Fibroblast of the aortic adventitia (primary cell): Measurements from ENCODE around the gene SLC2A1. TPM values are rescaled to one million over a fixed set of nuclear protein-coding genes. Genes with fewer than 3 reads are reported as not detected.
"Not testable (repeated sequence)": the region's sequence is repeated elsewhere in the genome, so short reads cannot be mapped to it uniquely, and the experiment has no call there.

Source experiments
- DNase-seq: peaks from one replicate; pipeline ENCODE4 v3.0.0-alpha.2; 2010; ENCODE audit warnings: low read depth
- H3K4me3 ChIP-seq: 2 replicates; pipeline ENCODE4 v1.5.1; 2011; ENCODE audit warnings: low read depth, mild to moderate bottlenecking, control low read depth, low read length, moderate library complexity
- CTCF ChIP-seq: IDR thresholded peaks from 2 replicates; pipeline ENCODE4 v1.5.1; 2011; ENCODE audit warnings: mild to moderate bottlenecking, low read length, control low read depth, inconsistent platforms; ENCODE audit not compliant: insufficient read depth
- total RNA-seq: library from RNA; depleted of rRNA; stranded (reverse); fragments of >200 nt; gene quantifications from 2 replicates; pipeline ENCODE4 v1.2.3, GENCODE V29; 2012; ENCODE audit warnings: low replicate concordance

SLC2A1 gene
- total RNA-seq, 1 donor, result 16.3 TPM

- no peak overlapping the region for H3K4me3 ChIP-seq
- TF ChIP-seq CTCF, result no peak
- no peak for DNase-seq
These were observed 44.5 kb downstream of the SLC2A1 start for GRCh38 chr1:42914092-42914627.

GRCh38 chr1:42913426-42914091, 45.1 kb downstream of the SLC2A1 start:
- DNase-seq, result peak; percentile 89
- no peak overlapping the region for H3K4me3 ChIP-seq
- TF ChIP-seq CTCF, result peak; percentile 93

GRCh38 chr1:42910985-42911384, 47.7 kb downstream of the SLC2A1 start:
- no peak for DNase-seq
- H3K4me3 ChIP-seq, result no peak overlapping the region
- TF ChIP-seq CTCF, result no peak

GRCh38 chr1:42908046-42908445, 50.6 kb downstream of the SLC2A1 start:
- no peak overlapping the region for H3K4me3 ChIP-seq
- DNase-seq, result no peak
- TF ChIP-seq CTCF, result no peak

GRCh38 chr1:42904434-42904833, 54.2 kb downstream of the SLC2A1 start:
- no peak for TF ChIP-seq CTCF
- H3K4me3 ChIP-seq, result no peak overlapping the region
- DNase-seq, result no peak

- H3K4me3 ChIP-seq, DNase-seq: not testable (repeated sequence)
These were observed 58.7 kb downstream of the SLC2A1 start for GRCh38 chr1:42899960-42900359.

GRCh38 chr1:42891465-42892138, 67.1 kb downstream of the SLC2A1 start:
- H3K4me3 ChIP-seq, result no peak overlapping the region
- TF ChIP-seq CTCF, result no peak
- no peak for DNase-seq
